NCI-H748 treated with DMSO at 0.1 percent for 48 hours (cell line): ENCODE measurements around the gene SLC35F4.

Source experiments
- DNase-seq: peaks from one replicate; lab custom pipeline; 2025; lab: John Stamatoyannopoulos, UW

The SLC35F4 gene

GRCh38 chr14:57617510-57617909 is 248.4 kb downstream of the SLC35F4 start:
- no peak for DNase-seq

- DNase-seq, result no peak
Measured at GRCh38 chr14:57612946-57613345, 252.9 kb downstream of the SLC35F4 start.

GRCh38 chr14:57611555-57612075 is 254.3 kb downstream of the SLC35F4 start:
- no peak for DNase-seq

DNA sequence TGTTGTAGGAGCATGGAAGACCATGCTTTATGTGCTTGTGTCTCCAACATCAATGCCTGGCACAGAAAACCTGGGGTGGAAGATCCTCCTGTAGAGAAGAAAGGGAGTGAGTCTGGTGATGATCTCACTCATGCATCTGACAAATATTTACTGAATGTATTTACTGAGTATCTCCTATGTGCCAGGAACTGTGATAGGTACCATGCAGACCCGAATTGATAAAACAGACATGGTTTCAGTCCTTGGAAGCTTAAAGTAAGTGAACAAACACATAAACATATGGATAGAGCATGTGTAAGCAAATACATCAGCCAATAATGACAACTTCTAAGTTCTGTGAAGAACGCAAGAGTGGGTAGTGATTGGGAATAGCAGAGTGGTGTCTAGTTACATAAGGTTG is 255.3 kb downstream of the SLC35F4 start:
- no peak for DNase-seq

DNA sequence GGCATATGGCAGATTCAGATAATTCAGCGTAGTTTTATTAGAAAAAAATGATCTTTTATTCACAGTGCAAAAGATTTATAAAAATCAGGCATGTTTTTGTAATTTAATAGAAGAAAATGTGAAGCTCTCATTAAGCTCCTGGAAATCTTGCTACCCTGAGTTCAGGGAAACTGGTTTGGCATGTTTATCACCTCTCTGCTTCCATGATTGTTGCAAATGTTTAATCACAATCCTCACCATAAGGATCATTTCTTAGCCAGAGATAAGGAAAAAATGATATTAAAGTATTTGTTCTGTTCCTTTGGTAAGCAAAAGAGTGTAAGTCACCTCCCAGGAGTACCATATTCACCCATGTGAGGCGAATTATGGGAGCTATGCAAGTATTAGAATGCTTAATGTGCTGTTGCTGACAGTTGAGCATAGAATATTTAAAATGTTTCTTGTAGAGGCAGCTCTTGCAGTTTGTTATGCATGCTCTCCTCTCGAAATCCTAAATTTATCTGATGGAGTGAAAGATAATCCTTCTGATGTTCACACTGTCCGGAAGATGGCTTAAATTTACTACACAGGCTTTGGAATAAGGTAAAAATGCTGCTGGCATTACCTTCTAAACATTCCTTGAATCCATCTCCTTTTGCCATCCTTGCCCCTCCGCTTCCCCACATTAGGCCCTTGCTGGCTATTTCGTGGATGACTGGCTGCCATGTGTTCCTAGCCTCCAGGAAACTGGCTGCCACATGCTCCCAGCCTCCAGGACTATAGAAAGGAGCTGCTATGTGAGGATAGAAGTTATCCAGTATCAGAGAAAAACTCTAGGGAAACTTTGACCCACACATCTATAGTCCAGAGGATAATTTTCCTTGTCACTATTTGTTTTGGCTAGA is 256.5 kb downstream of the SLC35F4 start:
- DNase-seq, result no peak

GRCh38 chr14:57607086-57607485 is 258.8 kb downstream of the SLC35F4 start:
- DNase-seq, result no peak

DNA sequence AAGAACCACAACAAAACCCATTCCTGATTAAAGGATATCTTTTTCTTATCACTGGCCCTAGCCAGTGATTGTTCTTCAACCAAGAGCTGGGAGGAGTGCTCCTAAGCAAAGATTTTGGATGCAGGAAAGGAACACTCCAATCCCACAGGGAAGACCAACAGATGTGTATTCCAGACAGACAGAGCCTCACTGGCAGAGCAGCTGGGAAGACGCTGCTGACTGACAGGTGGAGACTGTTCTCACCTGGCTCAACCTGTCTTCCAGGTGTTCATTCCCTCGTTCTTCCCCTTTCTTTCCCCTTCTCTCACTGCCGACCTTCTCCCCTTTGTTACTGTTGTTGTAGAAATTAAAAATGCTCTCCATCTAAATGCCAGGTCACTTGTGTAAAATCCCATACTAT is 282.5 kb downstream of the SLC35F4 start:
- no peak for DNase-seq

DNA sequence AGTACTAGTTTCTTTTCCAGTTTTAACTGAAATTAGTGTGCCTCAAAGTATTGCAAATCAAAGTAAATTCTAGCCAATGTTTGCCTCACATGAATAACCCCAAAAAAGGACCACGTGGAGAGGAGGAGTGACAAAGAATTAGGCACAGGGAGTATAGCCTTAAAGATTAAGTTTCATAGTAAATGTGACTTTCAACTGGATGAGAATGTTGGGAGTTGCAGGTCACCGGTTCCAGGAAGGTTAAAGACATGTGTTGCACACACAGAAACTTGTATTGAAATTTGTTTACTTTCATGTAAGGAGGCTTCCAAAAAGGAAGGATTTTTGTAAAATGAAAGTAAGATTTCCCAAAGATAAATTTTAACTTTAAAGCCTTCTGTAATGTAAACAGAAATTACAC is 283.1 kb downstream of the SLC35F4 start:
- no peak for DNase-seq

GRCh38 chr14:57578801-57579200 is 287.1 kb downstream of the SLC35F4 start:
- no peak for DNase-seq

- DNase-seq, result no peak
Measured at GRCh38 chr14:57576498-57576897, 289.4 kb downstream of the SLC35F4 start.

- DNase-seq, result peak; percentile 87
Measured at GRCh38 chr14:57575482-57575881, 290.4 kb downstream of the SLC35F4 start.

DNA sequence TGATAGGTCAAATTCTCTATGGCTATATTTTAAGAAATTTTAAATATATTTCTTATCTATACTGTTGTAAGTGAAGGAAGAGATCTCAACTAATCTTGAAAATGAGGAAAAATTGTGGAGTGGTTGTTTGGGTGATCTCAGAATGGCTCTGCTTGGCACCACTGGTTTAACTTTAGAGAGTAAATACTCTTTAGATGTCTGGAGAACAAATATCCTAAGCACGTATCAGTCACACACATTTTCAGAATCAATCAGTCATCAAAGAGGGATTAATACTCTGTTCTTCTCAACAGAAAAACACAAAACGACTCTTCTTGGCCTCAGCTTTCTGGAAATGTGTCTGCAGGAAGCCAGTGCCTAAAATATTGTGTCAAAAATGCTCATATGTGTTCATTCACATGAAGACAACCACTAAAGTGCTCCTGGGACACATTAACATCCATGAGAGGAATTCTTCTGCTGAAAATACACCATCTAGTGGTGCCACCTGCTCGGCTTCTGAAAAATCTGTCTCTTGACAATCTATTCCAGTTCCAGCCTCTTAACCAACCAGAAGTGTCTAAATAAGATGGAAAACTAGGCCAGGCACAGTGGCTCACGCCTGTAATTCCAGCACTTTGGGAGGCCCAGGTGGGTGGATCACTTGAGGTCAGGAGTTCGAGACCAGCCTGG is 291.1 kb downstream of the SLC35F4 start:
- no peak for DNase-seq

GRCh38 chr14:57573173-57573572 is 292.7 kb downstream of the SLC35F4 start:
- no peak for DNase-seq

DNA sequence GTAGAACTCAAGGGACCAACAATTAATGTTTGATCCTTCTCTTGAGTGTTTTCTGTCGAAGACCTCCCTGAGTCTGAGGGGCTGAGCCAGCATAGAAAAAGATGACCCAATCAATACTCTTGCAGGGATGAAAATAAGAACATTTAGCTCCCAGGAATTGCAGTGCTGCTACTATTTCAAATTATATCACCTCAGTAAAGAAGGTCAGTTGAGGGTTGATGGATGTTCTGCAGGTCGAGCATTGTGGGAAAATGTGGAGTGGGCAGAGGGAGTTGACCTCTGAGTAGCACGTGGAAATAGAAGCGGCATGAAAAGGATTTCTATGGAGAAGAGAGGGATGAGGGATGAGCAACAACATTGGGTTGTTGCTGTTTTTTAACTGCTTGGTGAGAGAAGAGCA is 297.3 kb downstream of the SLC35F4 start:
- DNase-seq, result no peak

DNA sequence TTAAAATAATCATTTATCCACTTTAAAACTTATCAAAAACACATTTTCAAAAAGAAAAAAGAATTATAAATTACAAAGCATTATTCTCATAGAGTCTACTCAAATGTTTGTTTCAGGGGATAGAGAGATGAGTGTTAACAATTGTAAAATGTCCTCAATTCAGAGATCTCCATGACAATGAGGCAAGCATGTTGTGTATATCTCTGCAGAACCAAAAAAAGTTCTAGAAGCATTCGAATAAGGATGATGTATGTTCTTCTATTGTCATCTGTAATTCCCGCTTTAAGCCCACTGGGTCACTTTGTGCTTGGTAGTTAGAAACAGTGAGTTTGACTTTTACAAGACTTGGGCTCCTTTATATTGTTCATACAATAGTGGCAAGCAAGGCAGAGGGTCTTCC is 298.7 kb downstream of the SLC35F4 start:
- no peak for DNase-seq

DNA sequence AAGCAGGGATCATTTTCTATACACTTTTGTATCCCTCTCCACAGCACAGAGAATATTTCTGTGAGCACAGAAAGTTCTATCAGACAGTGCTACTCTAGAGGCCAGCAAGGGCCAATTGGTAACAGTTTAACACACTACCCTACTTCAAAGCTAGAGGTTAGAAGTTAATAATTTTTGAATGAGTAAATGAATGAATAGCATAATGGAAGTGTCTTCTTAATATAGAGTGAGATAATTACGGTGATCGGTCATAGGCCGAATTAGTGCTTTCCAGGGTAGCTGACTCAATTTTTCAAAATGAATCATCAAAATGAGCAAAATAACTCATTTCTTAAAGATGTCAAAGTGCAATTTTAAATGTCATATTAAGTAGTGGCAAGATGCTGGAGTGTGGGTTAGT is 305.2 kb downstream of the SLC35F4 start:
- no peak for DNase-seq

- DNase-seq, result no peak
Measured at GRCh38 chr14:57559576-57559975, 306.3 kb downstream of the SLC35F4 start.

DNA sequence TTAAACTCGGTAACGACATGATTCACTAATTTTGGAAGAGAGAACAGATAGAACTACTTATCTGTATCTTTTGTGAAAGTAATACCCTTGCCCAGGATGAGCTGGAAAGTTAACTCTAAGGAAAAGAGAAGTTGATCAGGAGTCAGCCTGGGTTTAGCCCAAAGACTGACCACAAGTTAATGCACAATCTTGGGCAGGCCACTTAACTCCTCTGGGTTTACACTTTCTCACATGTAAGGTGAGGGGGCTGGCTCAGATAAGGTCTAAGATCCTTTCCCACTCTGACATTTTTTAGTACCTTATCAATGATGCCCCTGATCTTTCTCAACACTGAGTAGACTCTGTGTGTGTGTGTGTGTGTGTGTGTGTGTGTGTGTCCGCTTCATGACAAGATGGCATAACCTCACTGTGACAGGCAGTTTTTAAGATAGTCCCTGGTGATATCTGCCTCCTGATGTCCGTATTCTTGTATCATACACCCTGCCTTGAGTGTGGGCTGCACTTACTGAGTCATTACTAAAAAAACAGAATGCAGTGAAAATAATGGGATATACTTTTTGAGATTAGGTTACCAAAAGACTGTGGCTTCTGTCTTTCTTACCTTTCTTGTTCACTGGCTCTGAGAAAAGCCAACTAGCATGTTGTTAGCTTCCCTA is 316.0 kb downstream of the SLC35F4 start:
- DNase-seq, result no peak

- DNase-seq, result no peak
Measured at GRCh38 chr14:57549016-57549564, 316.8 kb downstream of the SLC35F4 start.

- DNase-seq, result no peak
Measured at GRCh38 chr14:57547131-57547530, 318.8 kb downstream of the SLC35F4 start.

- peak; percentile 9 for DNase-seq
Measured at GRCh38 chr14:57533214-57533613, 332.7 kb downstream of the SLC35F4 start.

DNA sequence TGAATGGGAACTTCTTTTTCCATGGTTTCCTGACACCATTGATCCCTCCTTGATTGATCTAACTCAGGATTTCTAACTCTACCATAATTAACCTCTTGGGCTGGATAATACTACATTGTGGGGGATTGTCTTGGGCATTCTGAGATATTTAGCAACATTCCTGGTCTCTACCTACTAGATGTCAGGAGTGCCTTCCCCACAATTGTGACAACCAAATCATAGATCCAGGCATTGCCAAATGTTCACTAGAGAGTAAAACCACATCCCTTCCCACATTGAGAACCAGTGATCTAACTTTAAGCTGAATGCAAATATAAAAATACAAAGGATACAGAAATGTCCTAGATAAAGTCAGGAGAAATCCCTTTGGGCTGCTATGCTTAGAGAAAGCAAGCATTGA is 335.3 kb downstream of the SLC35F4 start:
- no peak for DNase-seq
